Measurements from ENCODE around the gene SRPX2. TPM values are rescaled to one million over a fixed set of nuclear protein-coding genes. Genes with fewer than 3 reads are reported as not detected.
A peak's percentile ranks its signal among the peaks of the same experiment; 100 is the strongest.

The SRPX2 gene
- total and polyA plus RNA-seq, 2 experiments from 2014 or later, result 22.9 to 24.9 TPM

GRCh38 chrX:100685997-100686305, 42.0 kb downstream of the SRPX2 start:
- Histone ChIP-seq H3K36me3 (replicated peaks; ENCODE audit: insufficient read depth, low read depth) (no peaks in the 10 kb centered on the region), H3K4me3 (no peak overlapping the region), H3K27me3 (no peaks in the 10 kb centered on the region), H3K9me3 (ENCODE audit: low read depth) (no peaks in the 10 kb centered on the region), H3K4me1 (ENCODE audit: insufficient read depth) (no peaks in the 10 kb centered on the region), H3K79me2 (no peaks in the 10 kb centered on the region), H2AFZ (no peak overlapping the region), H3K4me2 (no peak overlapping the region), H3K27ac (no peak overlapping the region), H4K20me1 (ENCODE audit: insufficient read depth, poor library complexity, severe bottlenecking) (no peaks in the 10 kb centered on the region), H3K9me2 (replicated peaks; ENCODE audit: insufficient read depth) (no peaks in the 10 kb centered on the region)
- no peak for DNase-seq (ENCODE audit: low spot score)
- TF ChIP-seq CTCF (IDR thresholded peaks at IDR 0.05; ENCODE audit: poor library complexity) (no peak), EZH2phosphoT487 (IDR thresholded peaks at IDR 0.05; ENCODE audit: low read depth, severe bottlenecking, unreplicated experiment) (no peak), EZH2 (IDR thresholded peaks at IDR 0.05; ENCODE audit: borderline replicate concordance) (no peak)
- 12% methylated on average over 1 of the region's 1 CpG for WGBS (ENCODE audit: low lambda C conversion rate, missing lambda C conversion rate)

GRCh38 chrX:100687128-100687527, 43.1 kb downstream of the SRPX2 start:
- 87% methylated on average over 6 of the region's 6 CpGs for WGBS (ENCODE audit: low lambda C conversion rate, missing lambda C conversion rate)

GRCh38 chrX:100687546-100687945, 43.5 kb downstream of the SRPX2 start:
- WGBS (ENCODE audit: low lambda C conversion rate, missing lambda C conversion rate), result 88% methylated on average over 2 of the region's 2 CpGs
- Histone ChIP-seq H2AFZ (no peak overlapping the region), H3K9me2 (replicated peaks; ENCODE audit: insufficient read depth) (no peaks in the 10 kb centered on the region), H3K27ac (no peak overlapping the region), H3K79me2 (no peaks in the 10 kb centered on the region), H4K20me1 (ENCODE audit: insufficient read depth, poor library complexity, severe bottlenecking) (no peaks in the 10 kb centered on the region), H3K9me3 (ENCODE audit: low read depth) (no peaks in the 10 kb centered on the region), H3K4me1 (ENCODE audit: insufficient read depth) (no peaks in the 10 kb centered on the region), H3K4me2 (no peak overlapping the region), H3K36me3 (replicated peaks; ENCODE audit: insufficient read depth, low read depth) (no peaks in the 10 kb centered on the region), H3K27me3 (no peaks in the 10 kb centered on the region), H3K4me3 (no peak overlapping the region)
- TF ChIP-seq CTCF (IDR thresholded peaks at IDR 0.05; ENCODE audit: poor library complexity) (no peak), EZH2phosphoT487 (IDR thresholded peaks at IDR 0.05; ENCODE audit: low read depth, severe bottlenecking, unreplicated experiment) (no peak), EZH2 (IDR thresholded peaks at IDR 0.05; ENCODE audit: borderline replicate concordance) (no peak)
- no peak for DNase-seq (ENCODE audit: low spot score)

More at GRCh38 chrX:100687128-100687527, 43.1 kb downstream of the SRPX2 start:
- Histone ChIP-seq H3K9me3 (ENCODE audit: low read depth) (no peaks in the 10 kb centered on the region), H2AFZ (no peak overlapping the region), H3K79me2 (no peaks in the 10 kb centered on the region), H3K4me3 (no peak overlapping the region), H4K20me1 (ENCODE audit: insufficient read depth, poor library complexity, severe bottlenecking) (no peaks in the 10 kb centered on the region), H3K4me1 (ENCODE audit: insufficient read depth) (no peaks in the 10 kb centered on the region), H3K9me2 (replicated peaks; ENCODE audit: insufficient read depth) (no peaks in the 10 kb centered on the region), H3K27me3 (no peaks in the 10 kb centered on the region), H3K36me3 (replicated peaks; ENCODE audit: insufficient read depth, low read depth) (no peaks in the 10 kb centered on the region), H3K4me2 (no peak overlapping the region), H3K27ac (no peak overlapping the region)
- TF ChIP-seq EZH2 (IDR thresholded peaks at IDR 0.05; ENCODE audit: borderline replicate concordance), result no peak
- no peak for TF ChIP-seq EZH2phosphoT487 (IDR thresholded peaks at IDR 0.05; ENCODE audit: low read depth, severe bottlenecking, unreplicated experiment)
- TF ChIP-seq CTCF (IDR thresholded peaks at IDR 0.05; ENCODE audit: poor library complexity), result no peak
- no peak for DNase-seq (ENCODE audit: low spot score)

- H4K20me1 ChIP-seq (ENCODE audit: insufficient read depth, poor library complexity, severe bottlenecking), result no peaks in the 10 kb centered on the region
- no peaks in the 10 kb centered on the region for H3K9me2 ChIP-seq (replicated peaks; ENCODE audit: insufficient read depth)
- 41% methylated on average over 2 of the region's 2 CpGs for whole genome bisulfite sequencing (ENCODE audit: low lambda C conversion rate, missing lambda C conversion rate)
- H2AFZ ChIP-seq, result no peak overlapping the region
- no peaks in the 10 kb centered on the region for H3K79me2 ChIP-seq
- H3K4me1 ChIP-seq (ENCODE audit: insufficient read depth), result no peaks in the 10 kb centered on the region
- no peak for DNase-seq (ENCODE audit: low spot score)
- peak overlapping the region; percentile 31 for H3K27ac ChIP-seq
- H3K9me3 ChIP-seq (ENCODE audit: low read depth), result no peaks in the 10 kb centered on the region
- no peak overlapping the region for H3K4me2 ChIP-seq
- TF ChIP-seq CTCF (IDR thresholded peaks at IDR 0.05; ENCODE audit: poor library complexity) (no peak), EZH2phosphoT487 (IDR thresholded peaks at IDR 0.05; ENCODE audit: low read depth, severe bottlenecking, unreplicated experiment) (no peak), EZH2 (IDR thresholded peaks at IDR 0.05; ENCODE audit: borderline replicate concordance) (no peak)
- H3K36me3 ChIP-seq (replicated peaks; ENCODE audit: insufficient read depth, low read depth), result no peaks in the 10 kb centered on the region
- H3K4me3 ChIP-seq, result no peak overlapping the region
- no peaks in the 10 kb centered on the region for H3K27me3 ChIP-seq
Measured at GRCh38 chrX:100695302-100695701, 51.3 kb downstream of the SRPX2 start.
